ENCODE results near the gene PDCD7.
"Not testable (repeated sequence)": the region's sequence is repeated elsewhere in the genome, so short reads cannot be mapped to it uniquely, and the experiment has no call there.

The PDCD7 gene

DNA sequence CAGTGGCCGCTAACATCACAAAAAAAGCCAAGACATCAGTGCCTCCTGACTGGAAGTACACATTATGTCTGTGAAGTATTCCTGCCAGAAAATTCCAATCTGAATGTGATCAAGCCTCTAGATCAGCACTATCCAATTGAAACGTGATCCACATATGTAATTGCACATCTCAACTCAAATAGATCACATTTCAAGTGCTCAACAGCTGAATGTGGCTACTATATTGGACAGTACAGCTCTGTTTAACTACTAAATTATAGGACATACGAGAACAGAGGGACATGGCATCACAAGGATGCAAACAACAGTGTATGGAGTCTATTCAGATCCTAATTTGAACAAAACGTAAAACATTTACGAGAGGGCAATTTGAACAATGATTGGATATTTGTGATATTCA, 18.1 kb downstream of the PDCD7 start:
- no peak for DNase-seq

DNA sequence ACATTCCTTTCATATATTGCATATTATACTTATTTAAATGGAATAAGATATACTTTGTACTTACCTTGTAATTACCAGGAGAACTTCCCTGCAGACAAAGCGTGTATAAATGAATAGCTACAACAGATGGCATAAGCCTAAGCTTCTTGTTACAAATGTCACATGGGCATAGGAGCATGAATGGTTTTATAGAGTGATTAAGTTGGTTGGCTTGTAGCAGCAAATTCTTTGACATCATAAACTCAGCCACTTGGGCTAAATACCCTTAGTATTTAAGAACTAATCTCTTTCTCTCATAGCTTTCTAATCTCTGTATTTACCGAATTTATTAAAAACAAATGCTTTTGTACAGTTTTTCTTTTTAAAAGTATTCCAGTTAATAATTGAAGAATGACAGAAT, 18.5 kb downstream of the PDCD7 start, which contains the start of gene UBAP1L:
Gene UBAP1L, minus strand, starts transcription at position 115 of the 400 bp plus-strand sequence. CDS start 8,985 bp downstream, outside the sequence.
- no peak for DNase-seq

DNA sequence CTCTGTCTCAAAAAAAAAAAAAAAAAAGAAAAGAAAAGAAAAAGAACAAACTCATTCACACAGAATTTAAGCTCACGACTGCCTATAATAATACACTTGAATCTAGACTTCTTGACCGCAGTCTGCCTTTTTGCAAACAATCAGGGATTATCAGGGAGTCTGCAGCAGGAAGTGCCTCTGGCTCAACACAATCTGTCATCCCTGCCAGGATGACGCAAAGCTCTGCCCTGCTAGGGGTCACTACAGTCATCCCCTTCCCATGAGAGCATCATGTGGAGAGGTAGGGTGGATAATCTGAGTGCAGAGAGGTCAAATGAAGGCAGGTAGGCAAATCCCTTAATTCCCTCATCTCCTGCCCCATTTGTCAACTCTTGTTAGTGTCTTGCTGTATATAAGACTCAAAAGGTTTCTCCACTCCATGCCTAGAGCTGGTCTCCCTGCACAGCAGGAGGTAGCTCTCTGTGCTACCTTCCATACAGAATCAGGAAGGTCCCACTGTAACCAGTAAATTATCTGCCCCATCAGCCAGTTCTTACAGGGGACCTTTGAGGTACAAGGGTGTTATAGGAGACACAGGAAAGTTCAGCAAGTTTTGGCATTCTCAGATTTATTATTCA, 22.8 kb downstream of the PDCD7 start:
- no peak for DNase-seq

DNA sequence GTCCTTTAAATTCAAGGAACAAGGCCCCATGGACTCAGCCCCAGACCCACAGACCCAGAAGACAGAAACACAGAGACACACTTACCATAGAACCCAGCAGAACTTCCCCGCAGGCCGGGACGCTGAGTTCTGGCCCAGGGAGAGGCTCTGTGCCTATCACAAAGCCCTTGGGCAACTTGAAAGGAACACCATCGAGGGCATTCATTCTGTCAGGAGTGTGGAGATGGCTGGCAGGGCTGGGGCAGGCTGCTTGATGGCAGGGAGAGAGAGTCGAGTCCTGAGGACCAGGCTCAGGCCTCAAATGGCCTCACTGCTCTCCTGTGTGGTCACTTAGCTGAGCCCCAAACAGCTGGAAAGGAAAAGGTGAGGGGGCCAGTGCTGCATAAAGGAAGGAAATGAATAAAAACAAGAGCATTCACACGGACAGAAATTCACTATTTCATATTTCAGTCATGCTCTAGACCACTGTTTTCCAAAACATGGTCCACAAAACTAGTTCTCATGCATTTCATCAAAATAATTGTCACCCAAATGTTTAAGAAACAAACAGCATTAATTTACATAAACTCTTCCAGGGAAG, 27.5 kb downstream of the PDCD7 start:
- no peak for DNase-seq

DNA sequence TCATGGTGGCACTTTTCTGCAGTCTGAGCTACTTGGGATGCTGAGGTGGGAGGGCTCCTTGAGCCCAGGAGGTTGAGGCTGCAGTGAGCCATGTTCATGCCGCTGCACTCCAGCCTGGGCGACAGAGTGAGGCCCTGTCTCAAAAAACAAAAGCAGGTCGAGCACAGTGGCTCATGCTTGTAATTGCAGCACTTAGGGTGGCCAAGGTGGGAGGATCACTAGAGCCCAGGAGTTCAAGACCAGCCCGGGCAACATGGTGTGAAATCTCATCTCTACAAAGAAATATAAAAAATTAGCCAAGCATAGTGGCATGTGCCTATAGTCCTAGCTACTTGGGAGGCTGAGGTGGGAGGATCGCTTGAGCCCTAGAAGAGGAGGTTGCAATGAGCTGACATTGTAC, 28.6 kb downstream of the PDCD7 start:
- no peak for DNase-seq

DNA sequence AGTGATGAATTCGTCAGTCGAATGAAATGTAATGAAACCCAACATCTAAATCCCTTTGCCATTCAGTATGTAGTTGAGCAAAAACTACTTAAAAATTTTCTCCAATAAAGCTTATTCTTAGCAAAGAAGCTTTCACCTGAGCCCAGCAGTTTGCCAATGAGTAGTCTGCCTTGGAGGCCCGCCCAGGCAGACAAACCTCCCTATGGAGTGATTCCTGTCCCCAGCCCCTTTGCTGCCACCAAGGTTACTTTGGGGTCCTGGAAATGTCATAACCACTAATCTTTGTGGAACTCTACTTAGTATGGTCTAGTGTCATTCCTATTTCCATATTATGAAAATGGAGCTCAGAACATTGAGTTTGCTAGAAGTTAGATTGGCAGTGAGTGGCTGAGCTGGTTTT, 30.7 kb downstream of the PDCD7 start:
- DNase-seq: no peak

DNA sequence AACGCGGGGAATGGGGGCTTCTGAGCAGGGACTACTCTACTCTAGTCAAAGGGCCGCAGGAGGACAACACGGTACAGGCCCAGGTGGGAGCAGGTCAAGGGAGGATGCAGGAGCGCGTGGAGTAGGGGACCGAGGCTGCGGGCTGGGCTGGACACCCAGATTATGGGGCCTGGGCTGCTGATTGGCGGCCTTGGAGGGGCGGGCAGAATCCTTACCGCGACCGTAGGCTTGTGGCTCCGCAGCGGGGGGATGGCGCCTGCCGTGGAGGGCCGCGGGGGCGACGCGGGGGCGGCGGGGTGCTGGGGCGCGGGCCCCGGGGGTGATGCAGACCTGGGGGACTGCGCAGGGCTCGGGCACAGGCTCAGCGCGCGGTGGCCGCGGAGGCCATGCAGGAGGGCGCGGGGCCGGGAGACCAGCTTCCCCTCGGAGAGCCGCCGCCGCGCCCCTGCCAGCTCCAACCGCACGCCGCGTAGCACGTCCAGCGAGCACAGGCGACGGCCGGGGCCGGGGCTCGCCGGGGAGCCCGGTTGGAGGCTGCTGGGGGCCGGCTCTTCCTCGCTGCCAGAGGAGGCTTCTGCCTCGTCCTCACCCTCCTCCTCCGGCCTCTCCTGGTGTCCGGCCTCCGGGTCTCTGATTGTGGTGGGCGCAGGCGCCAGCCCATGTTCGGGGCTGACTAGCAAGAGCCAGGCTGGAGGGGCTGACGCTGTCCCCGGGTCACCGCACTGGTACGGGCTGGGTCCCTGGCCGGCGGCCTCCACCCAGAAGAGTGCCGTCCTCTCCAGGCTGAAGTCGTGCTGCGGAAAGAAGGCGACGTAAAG, 31.5 kb downstream of the PDCD7 start:
- DNase-seq: no peak

DNA sequence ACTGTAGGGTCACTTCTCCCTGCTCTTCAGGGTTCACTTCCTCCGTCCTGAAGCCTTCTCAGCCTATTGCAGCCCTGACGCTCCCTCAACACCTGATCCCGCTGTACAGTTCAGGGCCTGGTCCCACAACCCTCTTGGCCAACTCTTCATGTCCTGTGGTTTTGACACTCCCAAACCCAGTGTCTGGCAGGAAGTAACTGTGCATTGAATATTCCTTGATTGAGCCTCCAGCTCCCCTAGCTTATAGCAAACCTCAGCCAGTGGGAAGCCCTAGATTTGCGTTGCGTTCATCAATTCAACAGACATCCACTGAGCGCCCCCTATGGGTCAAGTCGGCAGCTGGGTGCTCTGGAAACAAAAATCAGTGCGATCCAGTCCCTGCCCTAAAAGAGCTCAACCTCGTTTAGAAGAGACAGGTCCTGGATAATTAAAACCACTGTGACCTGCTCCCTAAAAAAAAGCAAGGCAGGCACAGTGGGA, 32.2 kb downstream of the PDCD7 start:
- peak; percentile 39 to 71 for DNase-seq

DNA sequence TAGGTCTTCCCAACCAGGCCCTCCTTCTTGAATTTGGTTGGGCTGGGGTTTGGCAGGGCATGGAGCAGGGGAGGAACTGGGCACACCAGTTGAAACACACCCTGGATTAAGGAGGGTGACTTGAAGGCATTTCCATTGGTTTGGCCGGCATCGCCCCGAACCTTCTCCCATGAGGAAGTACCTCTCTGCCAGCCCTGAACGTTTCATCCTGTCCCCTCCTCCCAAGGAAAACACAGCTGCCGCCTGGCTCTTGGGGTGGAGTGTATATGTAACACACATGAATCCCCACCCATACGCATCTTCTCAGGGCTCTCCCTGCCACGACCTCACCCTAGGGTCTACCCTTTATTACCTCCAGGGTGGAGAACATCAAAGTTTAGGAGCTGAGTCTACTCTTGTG, 33.2 kb downstream of the PDCD7 start:
- DNase-seq: no peak

DNA sequence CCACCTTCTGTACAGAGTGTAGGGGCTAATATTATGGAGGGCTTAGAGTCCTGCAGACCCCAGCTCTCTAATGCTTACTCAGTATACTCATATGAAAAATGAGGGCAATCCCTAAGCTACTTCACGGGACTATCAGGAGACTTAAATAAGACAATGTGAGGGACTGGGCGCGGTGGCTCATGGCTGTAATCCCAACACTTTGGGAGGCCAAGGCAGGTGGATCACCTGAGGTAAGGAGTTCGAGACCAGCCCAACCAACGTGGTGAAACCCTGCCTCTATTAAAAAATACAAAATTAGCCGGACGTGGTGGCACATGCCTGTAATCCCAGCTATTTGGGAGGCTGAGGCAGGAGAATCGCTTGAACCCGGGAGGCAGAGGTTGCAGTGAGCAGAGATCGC, 33.8 kb downstream of the PDCD7 start:
- not testable (repeated sequence) for DNase-seq

DNA sequence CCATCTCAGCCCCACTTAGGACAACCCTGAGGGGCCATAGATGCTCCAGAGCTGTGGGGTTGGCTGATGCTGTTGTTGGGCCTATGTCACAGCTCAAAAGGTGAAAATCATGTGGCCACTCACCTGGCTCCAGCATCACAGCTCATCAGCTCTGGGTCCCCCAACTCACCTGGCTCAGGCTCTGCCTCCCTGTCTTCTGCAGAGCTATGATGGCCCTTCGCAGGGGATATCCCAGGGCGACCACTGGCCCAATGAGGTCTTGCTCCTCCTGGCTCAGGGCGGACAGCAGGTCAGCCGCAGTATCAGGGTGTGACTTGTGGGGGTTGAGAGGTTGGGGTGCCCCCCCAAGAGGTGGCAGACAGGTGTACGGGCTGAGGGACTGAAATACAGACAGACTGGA, 34.3 kb downstream of the PDCD7 start:
- no peak for DNase-seq

DNA sequence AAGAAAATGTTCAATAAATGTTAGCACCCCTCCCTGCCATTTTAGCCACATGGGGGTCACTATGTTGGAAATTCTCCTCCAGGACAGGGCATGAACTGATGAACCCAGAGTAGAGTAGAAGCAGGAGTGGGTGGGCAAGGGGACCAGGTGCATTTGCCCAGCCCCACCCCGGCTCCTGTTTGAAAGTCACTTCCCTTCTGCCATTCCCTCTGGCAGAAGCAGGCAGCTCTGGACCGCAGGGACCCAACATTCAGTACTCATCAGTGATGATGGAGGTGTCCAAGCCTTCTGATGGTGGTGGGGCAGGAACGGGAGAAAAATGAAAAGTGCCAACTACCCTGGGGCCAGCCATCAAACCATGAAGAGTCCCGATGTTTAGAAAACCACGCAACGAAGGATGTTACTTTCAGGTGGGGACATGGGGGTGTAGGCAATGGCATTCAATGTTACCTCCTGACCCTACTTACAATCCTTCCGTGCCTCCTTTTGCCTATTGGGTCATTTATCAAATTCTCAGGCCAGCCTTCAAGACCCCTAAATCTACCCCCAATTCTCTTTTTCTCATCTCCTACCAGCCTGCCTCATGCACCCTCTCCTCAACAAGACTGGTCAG, 35.9 kb downstream of the PDCD7 start:
- no peak for DNase-seq

DNA sequence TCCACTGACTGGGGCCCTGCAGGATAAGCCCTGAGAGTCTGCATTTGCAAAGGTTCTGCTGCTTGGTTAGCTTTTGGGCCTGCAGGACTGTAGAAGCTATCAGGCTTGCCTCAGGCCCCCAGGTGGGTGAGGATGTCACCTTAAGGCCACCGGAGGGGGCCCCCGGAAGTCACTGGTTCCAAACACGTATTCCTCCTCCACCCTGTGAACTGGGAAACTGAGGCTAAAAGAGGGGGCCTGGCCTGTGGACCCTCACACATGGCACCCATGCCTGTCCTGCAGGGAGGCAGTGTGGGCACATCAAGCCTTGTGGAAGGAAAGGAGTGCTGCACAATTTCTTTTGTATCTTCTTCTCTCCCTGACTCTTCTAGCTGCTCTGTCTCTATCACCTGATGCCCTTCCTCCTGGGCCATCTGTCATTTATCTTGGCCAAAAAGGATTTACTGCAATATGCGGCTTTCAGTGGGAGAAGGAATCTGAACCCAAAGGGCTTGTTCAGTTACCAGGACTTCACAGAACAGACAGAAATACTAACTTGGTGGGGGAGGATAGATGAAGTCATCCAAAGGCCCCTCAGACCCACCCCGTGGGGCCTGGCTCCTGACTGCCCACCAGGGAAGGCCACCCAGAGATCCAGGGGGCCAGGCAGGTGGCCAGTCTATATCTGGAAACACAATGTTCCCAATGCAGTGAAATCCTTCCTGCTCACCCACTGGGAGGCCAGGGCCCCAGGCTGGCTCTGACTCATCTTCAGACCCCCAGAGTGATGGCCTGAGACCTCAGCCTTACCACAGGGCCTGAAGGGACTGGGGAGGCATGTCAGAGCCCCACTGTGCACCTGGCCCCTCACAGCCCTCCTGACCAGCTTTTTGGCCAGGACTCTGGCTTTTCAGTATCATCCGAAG, 36.9 kb downstream of the PDCD7 start:
- no peak for DNase-seq

DNA sequence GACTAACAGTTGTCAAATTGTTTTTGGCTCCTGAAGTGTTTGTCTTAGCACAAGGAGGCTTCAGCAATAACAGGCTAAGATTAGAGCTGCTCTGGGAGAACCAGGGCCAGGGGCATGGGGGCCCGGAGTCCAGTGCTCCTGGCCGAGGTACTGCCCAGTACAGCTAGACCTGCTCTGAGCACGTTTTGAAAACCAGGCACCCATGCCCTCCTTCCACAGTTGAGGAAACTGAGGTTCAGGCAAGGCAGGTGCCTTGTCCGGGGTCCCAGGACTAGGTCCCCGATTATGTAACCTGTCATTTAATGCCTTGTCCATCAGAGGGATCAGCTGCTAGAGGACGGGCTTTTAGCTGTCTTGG, 37.9 kb downstream of the PDCD7 start:
- DNase-seq: no peak

DNA sequence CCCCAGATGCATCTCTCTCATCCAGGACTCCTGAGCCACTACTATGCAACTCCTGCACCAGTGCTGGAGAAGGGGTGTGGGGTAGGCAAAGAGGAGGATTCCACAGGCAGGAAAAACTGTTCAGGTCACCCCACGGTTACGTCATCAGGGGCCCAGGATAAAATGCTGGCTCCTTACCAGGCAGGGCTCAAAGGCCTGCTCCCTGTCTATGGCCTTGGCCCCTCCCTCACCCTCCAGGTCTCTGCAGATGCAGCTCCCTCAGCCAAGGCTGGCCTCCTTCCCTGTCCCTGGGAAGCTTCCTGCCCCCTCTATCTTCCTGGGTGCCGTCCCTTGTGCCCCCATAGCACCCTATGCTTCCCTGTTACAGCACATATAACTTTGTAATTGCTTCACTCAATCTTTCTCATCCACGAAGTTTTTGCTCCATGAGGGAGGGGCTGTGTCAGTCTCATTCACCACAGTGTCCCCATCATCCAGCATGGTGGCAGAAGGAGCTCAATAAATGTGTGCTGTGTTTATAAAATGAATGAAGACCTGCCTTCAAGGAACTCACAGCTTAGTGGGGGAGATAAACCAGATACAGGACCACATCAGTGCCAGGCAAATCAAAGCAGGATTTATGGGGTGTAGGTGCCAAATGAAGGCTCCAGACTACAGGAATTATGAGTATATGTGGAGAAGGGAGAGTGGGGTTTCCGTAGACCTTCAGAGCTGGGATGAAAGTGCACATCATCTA, 38.4 kb downstream of the PDCD7 start:
- no peak for DNase-seq

DNA sequence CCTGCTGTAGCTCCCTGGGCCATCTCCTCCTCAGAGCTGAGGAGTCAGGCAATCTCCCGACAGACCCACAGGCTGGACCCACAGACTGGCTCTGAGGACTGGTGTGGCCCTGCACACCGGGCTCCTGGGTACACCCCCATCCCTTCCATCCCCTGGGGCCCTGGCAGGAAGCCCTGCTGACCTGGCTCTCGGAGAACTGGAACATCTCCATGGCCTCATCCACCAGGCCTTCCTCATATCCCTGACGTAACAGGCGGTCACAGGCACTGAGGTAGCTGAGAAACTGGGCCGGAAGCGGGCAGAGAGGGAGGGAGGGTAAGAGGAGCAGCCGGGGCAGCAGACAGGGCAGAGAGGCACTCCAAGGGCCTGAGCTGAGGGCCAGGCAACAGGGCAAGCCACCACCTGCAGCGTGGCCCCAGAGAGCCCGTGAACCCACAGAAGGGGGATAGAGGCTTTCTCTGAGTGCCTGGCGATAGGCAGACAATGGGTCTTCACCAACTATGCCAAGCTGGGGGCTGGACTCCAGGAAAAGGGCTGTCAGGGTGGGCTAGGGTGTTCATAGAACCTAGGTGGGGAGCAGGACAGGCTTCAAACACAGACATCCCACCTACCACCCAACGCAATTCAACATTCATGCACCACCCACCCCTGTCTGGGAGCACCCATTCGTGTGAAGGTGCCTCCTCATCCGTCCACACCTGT, 39.2 kb downstream of the PDCD7 start:
- no peak for DNase-seq

DNA sequence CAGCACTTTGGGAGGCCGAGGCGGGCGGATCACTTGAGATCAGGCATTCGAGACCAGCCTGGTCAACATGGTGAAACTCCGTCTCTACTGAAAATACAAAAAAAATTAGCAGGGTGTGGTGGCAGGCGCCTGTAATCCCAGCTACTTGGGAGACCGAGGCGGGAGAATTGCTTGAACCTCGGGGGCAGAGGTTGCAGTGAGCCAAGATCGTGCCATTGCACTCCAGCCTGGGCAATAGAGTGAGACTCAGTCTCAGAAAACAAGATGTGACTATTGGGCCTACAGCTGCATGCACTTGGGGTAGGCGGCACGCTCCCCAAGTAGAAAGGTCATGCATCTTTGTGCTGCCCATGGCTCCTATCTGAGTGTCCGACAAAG, 39.8 kb downstream of the PDCD7 start:
- DNase-seq: not testable (repeated sequence)

DNA sequence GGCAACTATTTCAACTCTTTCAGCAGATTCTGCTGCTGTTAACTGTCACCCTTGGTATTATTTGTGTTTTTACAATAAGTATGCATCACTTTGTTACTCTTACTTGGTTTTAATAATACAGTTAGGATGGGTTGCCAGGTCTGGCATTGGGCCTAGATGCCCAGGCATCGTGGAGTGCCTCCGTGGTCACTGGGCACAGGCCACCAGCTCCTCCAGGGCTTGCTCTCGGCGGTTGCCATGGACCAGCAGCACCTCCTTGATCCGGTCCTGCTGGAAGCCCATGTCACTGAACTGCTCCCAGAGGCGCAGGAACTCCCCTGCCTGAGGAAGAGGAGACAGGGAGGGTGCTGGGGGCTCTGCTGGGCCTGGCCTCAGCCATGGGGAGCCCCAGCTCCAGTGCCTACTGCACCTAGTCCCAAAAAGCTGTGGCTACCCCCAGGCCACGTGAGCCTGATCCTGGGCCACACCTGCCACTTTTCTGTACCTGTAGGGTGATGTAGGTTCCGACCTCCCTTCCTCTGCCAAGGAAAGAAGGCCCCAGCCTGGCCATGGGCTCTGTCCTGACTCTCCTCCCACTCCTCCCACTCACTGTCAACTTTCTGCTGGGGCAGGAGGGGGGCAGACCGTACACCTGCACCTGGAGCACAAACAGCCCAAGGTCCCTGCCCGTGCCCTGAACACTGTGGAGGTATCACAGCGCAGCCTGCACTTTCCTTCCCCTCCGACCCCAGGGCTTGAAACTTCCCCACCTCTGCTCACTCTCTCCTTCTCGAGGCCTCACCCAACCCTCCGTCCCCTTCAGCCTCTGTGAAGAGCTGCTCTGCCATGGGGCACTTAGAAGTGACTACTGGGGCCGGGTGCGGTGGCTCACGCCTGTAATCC, 40.5 kb downstream of the PDCD7 start:
- peak in 1 of 2 experiments; percentile 65 for DNase-seq

DNA sequence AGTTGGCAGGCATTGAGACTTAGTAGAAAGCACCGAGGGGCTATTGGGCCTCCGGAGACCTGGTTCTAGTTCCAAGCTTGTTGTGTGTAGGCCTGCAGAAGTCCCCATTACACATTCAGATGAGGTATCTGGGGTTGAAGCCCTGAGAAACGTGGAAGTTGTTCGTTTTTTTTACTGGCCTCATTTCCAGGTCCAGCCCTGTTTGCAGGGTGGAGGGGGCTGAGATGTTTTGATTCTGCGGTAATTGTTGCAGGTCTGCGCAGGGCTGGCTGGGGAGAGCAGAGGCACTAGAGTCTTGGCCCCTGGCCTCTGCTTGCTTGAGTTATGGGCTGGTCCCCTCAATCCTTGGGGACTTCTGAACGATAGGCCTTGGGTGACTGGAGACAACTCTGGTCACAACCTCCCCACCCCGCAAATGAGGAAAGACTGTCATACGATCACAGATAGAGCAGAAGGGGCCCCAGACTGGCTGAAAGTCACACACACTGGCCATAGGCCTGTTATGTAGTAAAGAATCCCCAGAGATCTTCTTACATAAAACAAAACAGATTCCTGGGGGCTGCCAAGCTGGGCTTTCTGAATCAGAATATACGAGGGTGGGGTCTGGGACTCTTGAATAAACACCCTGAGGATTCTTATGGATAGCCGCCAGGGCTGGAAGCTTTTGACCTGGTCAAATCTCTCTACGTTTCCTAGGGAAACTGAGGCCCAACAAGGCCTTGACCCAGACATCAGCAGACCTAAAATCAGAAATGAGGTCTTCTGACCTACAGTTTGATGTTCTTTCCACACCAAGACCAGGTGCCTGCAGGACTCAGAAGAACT, 41.5 kb downstream of the PDCD7 start:
- DNase-seq: peak in 1 of 2 experiments; percentile 62

All from NCI-H526 (cell line).